ENCODE results near the gene GPC6. TPM values are rescaled to one million over a fixed set of nuclear protein-coding genes. Genes with fewer than 3 reads are reported as not detected.
"Not testable (repeated sequence)": the region's sequence is repeated elsewhere in the genome, so short reads cannot be mapped to it uniquely, and the experiment has no call there.

Gene GPC6
- total RNA-seq, 1 donor from 2014 or later, result not detected

DNA sequence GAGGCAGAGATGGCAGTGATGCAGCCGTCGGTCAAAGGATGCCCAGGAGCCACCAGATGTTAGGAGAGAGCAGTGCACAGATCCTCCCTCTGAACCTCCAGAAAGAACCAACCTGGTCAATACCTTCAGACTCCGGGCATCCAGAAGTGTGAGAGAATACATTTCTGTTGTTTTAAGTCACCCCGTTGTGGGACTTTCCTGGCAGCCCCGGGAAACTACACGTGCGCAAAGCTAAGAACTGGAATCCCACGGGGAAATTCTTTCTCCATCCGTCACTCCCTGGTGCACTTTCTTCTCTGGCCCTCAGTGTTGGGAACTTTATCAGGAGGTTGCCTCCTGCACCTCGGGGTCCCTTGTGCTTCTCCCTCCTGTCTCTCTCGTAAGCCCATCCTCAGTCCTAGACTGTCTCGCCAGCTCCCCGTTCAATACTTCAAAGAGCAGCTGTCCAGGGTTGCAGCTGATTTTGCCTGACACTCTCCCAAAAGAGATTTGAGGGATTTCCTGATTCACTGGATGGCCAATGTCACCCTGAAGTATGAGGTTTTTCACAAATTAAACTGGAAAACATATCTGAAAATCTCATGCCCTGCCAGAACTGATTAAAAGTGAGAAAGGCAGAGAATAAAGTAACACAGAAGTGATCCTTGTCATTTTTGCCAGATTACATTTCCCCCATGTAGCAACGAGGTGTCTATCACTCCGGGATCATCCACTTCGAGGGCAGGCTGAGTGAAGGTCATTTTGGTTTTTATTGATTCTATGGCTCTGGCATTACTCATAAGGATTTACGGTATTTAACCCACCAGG, 1116.0 kb downstream of the GPC6 start:
- ChIA-PET CTCF (no interaction called here), POLR2A (no interaction called here)
- H3K27ac Mint-ChIP-seq, result no peak overlapping the region
- no peak for DNase-seq
- H3K36me3 Mint-ChIP-seq (ENCODE audit: low read depth), result no peaks in the 10 kb centered on the region
- ATAC-seq (ENCODE audit: low read depth), result no peak
- H3K4me1 Mint-ChIP-seq, result no peaks in the 10 kb centered on the region
- H3K9me3 Mint-ChIP-seq, result no peaks in the 10 kb centered on the region
- intact Hi-C loops (cut with micrococcal nuclease), result no loop called here
- peaks cover 2% of the 10 kb centered on the region for H3K27me3 Mint-ChIP-seq
- H3K4me3 Mint-ChIP-seq, result no peak overlapping the region
- TF ChIP-seq, protein P1, sequence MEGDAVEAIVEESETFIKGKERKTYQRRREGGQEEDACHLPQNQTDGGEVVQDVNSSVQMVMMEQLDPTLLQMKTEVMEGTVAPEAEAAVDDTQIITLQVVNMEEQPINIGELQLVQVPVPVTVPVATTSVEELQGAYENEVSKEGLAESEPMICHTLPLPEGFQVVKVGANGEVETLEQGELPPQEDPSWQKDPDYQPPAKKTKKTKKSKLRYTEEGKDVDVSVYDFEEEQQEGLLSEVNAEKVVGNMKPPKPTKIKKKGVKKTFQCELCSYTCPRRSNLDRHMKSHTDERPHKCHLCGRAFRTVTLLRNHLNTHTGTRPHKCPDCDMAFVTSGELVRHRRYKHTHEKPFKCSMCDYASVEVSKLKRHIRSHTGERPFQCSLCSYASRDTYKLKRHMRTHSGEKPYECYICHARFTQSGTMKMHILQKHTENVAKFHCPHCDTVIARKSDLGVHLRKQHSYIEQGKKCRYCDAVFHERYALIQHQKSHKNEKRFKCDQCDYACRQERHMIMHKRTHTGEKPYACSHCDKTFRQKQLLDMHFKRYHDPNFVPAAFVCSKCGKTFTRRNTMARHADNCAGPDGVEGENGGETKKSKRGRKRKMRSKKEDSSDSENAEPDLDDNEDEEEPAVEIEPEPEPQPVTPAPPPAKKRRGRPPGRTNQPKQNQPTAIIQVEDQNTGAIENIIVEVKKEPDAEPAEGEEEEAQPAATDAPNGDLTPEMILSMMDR (IDR thresholded peaks at IDR 0.05), result no peak

DNA sequence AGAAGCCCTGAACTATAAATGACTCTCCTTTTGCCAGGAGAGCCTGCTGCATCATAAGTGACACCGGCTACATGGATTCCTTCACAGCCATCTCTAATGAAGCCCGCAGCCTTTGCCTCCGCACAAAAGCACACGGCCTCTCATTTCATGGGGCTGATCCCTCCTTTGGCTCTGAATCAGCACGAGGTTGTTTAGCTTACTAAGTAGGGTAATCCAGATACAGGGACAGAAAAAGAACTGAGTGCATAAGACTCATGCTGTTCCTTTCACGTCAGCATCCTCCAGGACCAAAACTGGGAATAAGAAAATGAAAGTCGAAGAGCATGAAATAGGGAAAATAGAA, 1116.6 kb downstream of the GPC6 start:
- no peak for ATAC-seq (ENCODE audit: low read depth)
- Mint-ChIP-seq H3K4me1 (no peaks in the 10 kb centered on the region), H3K4me3 (no peak overlapping the region), H3K9me3 (no peaks in the 10 kb centered on the region), H3K27ac (no peak overlapping the region), H3K36me3 (ENCODE audit: low read depth) (no peaks in the 10 kb centered on the region), H3K27me3 (peaks cover 2% of the 10 kb centered on the region)
- CTCF ChIA-PET, result no interaction called here
- no peak for DNase-seq
- POLR2A ChIA-PET, result no interaction called here
- intact Hi-C loops (cut with micrococcal nuclease), result no loop called here
- TF ChIP-seq, protein P1 (IDR thresholded peaks at IDR 0.05), result no peak

DNA sequence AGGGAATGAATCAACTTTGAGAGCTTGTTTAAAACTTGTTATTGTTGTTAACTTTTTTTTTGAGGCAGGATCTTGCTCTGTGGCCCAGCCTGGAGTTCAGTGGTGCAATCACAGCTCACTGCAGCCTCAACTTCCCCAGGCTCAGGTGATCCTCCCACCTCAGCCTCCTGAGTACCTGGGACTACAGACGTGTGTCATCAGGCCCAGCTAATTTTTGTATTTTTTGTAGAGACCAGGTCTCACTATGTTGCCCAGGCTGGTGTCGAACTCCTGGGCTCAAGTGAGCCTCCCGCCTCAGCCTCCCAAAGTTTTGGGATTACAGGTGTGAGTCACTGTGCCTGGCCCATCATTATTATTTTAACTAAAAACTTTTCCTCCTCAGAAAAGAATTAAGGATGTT, 1117.1 kb downstream of the GPC6 start:
- H3K27me3 Mint-ChIP-seq; intact Hi-C loops (cut with micrococcal nuclease); CTCF ChIA-PET; H3K9me3 Mint-ChIP-seq; ATAC-seq (ENCODE audit: low read depth); H3K4me3 Mint-ChIP-seq; POLR2A ChIA-PET; H3K36me3 Mint-ChIP-seq (ENCODE audit: low read depth); H3K27ac Mint-ChIP-seq; DNase-seq; H3K4me1 Mint-ChIP-seq: not testable (repeated sequence)

DNA sequence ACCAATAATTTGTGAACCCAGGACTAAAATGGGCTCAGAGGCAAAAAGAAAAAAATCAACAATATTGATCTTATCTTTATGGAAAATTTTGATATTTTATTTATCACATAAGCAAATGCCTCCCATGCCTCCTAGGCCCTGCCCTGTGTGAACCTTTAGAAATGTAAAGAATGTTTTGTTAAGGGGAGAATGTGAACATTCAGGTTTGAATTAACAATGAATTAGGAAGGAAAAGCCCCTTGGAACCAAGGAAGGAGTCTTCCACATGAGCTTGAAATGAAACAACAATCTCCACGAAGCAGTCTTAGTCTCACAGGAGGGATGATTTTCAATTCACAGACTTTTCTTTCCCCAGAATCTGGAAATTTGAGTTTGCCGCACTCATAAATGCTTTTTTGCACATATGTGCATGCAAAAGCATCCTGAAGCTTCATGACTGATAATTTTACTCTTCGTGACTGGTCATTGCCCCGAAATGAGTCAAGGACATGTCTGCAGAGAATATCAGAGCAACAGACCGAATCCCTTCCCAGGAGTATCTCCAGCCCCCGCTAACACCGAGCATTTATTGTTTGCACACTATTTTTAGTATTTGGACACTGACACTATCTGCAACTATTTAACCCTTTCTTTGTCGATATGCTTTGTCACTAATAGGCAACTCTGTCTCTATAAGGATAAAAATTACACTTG, 1117.7 kb downstream of the GPC6 start:
- CTCF ChIA-PET, result no interaction called here

DNA sequence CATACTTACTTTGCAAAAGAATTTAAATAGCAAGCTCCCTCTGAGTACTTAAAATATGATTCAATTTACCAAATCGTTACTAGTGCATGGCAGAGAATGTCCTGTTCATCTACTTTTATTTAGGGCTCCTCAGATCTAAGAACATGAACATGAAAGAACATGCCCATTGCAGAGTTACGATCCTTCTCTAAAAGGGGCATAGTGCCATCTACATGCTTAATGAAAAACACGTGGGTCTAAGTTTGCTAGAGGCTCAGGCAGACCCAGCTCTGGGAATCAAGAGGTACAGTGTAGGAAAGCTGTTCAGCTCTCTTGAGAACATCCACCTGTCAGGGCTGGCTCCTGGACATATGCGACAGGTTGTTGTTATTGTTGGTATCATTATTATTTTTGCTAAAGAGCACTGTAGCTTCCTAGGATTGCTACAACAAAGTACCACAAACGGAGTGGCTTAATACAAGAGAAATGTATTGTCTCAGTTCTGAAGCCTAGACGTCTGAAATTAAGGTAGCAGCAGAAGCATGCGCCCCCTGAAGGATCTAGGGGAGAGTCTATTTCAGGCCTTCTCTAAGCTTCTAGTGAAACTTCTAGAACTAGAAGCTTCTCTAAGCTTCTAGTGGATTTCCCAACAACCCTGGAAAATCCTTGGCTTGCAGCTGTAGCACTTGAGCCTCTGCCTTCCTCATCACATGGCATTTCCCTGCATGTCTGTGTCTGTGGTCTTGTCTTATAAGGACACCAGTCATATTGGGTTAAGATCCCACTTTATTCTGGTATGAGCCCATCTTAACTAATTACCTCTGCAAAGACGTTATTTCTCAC, 1119.0 kb downstream of the GPC6 start:
- no peak for DNase-seq
- H3K27ac Mint-ChIP-seq, result no peak overlapping the region
- intact Hi-C loops (cut with micrococcal nuclease), result no loop called here
- H3K27me3 Mint-ChIP-seq, result no peaks in the 10 kb centered on the region
- no peaks in the 10 kb centered on the region for H3K4me1 Mint-ChIP-seq
- H3K9me3 Mint-ChIP-seq, result no peaks in the 10 kb centered on the region
- ChIA-PET POLR2A (no interaction called here), CTCF (no interaction called here)
- no peak overlapping the region for H3K4me3 Mint-ChIP-seq
- TF ChIP-seq, protein P1 (IDR thresholded peaks at IDR 0.05), result no peak
- H3K36me3 Mint-ChIP-seq (ENCODE audit: low read depth), result no peaks in the 10 kb centered on the region
- ATAC-seq (ENCODE audit: low read depth), result no peak

More for the DNA sequence above, 1117.7 kb downstream of the GPC6 start:
- no peak for ATAC-seq (ENCODE audit: low read depth)
- H3K4me1 Mint-ChIP-seq, result no peaks in the 10 kb centered on the region
- no peaks in the 10 kb centered on the region for H3K36me3 Mint-ChIP-seq (ENCODE audit: low read depth)
- peaks cover 1% of the 10 kb centered on the region for H3K27me3 Mint-ChIP-seq
- H3K9me3 Mint-ChIP-seq, result no peaks in the 10 kb centered on the region
- DNase-seq, result no peak
- H3K4me3 Mint-ChIP-seq, result no peak overlapping the region
- H3K27ac Mint-ChIP-seq, result no peak overlapping the region
- intact Hi-C loops (cut with micrococcal nuclease), result no loop called here
- TF ChIP-seq, protein P1 (IDR thresholded peaks at IDR 0.05), result no peak
- POLR2A ChIA-PET, result no interaction called here
